ENCODE measurements around the gene ERGIC1.

ERGIC1 gene

GRCh38 chr5:172999372-172999973 is 165.4 kb downstream of the ERGIC1 start:
- intact Hi-C loops (cut with DNase I): no loop called here
- no peak for DNase-seq

- intact Hi-C loops (cut with DNase I): no loop called here
- no peak for DNase-seq
Observed at GRCh38 chr5:172999974-173000373, 165.9 kb downstream of the ERGIC1 start.

- DNase-seq: peak in 1 of 10 donors; percentile 42
Observed at GRCh38 chr5:173001229-173001841, 167.3 kb downstream of the ERGIC1 start.

More at GRCh38 chr5:173001229-173001841, 167.3 kb downstream of the ERGIC1 start:
- intact Hi-C loops (cut with DNase I): no loop called here
